Type B pancreatic cell (in vitro differentiated cells): ENCODE data around the gene NFE2L1. TPM values are rescaled to one million over a fixed set of nuclear protein-coding genes. Genes with fewer than 3 reads are reported as not detected.
"Not testable (repeated sequence)": the region's sequence is repeated elsewhere in the genome, so short reads cannot be mapped to it uniquely, and the experiment has no call there.

ENCODE experiments used
- DNase-seq: peaks from one replicate; pipeline ENCODE4 v3.0.0; 2021; ENCODE audit warnings: mixed read lengths; ENCODE audit not compliant: unreplicated experiment; ENCODE audit errors: extremely low spot score
- H3K27ac Mint-ChIP-seq: 2 replicates; pipeline ENCODE4 v1.8.0; 2021; ENCODE audit warnings: mild to moderate bottlenecking, mixed read lengths
- H3K27me3 Mint-ChIP-seq: 2 replicates; pipeline ENCODE4 v1.8.0; 2021; ENCODE audit warnings: mixed read lengths
- H3K36me3 Mint-ChIP-seq: 2 replicates; pipeline ENCODE4 v1.8.0; 2021; ENCODE audit warnings: mixed read lengths
- H3K4me1 Mint-ChIP-seq: one replicate; pipeline ENCODE4 v1.8.0; 2021; ENCODE audit warnings: mixed read lengths; ENCODE audit not compliant: unreplicated experiment
- H3K4me3 Mint-ChIP-seq: 2 replicates; pipeline ENCODE4 v1.8.0; 2021; ENCODE audit warnings: mild to moderate bottlenecking, mixed read lengths
- H3K9me3 Mint-ChIP-seq: 2 replicates; pipeline ENCODE4 v1.8.0; 2021; ENCODE audit warnings: mixed read lengths
- total RNA-seq: library from RNA; stranded (reverse); gene quantifications from 2 replicates; pipeline ENCODE4 v1.2.1, GENCODE V29; 2021; ENCODE audit warnings: low replicate concordance
- TF ChIP-seq, protein P1 (sequence below): fragments of 200-600 bp; sonication (generic); conservative IDR thresholded peaks from 2 replicates; pipeline ENCODE4 v1.5.0; 2021; ENCODE audit warnings: antibody characterized with exemption, mild to moderate bottlenecking

The NFE2L1 gene
- total RNA-seq, 1 donor from 2014 or later: 99.1 TPM

DNA sequence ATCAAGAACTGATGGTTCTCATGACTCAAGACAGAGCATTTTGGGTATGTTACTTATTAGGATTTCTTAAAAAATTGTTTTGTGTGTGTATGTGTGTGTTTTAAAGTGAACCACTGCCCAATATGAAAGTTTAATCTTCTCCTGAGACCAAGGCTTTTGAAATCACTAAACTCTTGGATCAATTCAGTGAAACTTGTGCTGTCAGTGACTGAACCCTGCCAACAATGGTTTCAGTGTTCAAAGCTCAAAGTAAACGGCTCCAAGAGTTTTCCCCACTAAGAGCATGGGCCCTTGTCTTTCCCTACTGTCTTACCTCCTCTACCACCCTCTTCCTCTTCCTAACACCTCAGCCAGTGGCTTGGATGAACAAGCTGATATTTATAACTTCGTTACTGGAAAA, 22.0 kb downstream of the NFE2L1 start:
- TF ChIP-seq, protein P1, sequence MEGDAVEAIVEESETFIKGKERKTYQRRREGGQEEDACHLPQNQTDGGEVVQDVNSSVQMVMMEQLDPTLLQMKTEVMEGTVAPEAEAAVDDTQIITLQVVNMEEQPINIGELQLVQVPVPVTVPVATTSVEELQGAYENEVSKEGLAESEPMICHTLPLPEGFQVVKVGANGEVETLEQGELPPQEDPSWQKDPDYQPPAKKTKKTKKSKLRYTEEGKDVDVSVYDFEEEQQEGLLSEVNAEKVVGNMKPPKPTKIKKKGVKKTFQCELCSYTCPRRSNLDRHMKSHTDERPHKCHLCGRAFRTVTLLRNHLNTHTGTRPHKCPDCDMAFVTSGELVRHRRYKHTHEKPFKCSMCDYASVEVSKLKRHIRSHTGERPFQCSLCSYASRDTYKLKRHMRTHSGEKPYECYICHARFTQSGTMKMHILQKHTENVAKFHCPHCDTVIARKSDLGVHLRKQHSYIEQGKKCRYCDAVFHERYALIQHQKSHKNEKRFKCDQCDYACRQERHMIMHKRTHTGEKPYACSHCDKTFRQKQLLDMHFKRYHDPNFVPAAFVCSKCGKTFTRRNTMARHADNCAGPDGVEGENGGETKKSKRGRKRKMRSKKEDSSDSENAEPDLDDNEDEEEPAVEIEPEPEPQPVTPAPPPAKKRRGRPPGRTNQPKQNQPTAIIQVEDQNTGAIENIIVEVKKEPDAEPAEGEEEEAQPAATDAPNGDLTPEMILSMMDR: no peak
- Mint-ChIP-seq H3K4me1 (peaks cover 3% of the 10 kb centered on the region), H3K36me3 (peaks cover 27% of the 10 kb centered on the region), H3K4me3 (no peak overlapping the region), H3K9me3 (no peaks in the 10 kb centered on the region), H3K27ac (no peak overlapping the region), H3K27me3 (no peaks in the 10 kb centered on the region)
- no peak for DNase-seq

DNA sequence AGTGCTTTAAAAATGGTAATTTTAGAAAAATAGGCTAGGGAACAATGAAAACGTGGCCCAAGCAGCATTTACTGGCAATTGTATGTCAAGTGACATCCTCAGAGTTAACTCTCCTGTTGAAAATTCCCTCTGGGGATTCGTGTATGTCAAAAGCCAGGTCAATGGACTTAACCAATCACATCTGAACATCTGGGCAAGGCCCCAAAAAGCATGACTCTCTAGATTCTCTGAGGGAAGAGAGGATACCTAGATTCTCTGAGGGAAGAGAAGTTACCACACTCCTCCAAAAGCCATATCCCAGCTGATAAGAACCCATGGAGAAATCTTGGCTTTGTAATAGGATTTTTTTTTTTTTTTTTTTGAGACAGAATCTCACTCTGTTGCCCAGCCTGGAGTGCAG, 23.5 kb downstream of the NFE2L1 start:
- Mint-ChIP-seq H3K9me3 (no peaks in the 10 kb centered on the region), H3K27me3 (no peaks in the 10 kb centered on the region), H3K27ac (no peak overlapping the region), H3K4me3 (no peak overlapping the region), H3K4me1 (peaks cover 3% of the 10 kb centered on the region), H3K36me3 (peaks cover 33% of the 10 kb centered on the region)
- no peak for DNase-seq
- TF ChIP-seq, protein P1: no peak

DNA sequence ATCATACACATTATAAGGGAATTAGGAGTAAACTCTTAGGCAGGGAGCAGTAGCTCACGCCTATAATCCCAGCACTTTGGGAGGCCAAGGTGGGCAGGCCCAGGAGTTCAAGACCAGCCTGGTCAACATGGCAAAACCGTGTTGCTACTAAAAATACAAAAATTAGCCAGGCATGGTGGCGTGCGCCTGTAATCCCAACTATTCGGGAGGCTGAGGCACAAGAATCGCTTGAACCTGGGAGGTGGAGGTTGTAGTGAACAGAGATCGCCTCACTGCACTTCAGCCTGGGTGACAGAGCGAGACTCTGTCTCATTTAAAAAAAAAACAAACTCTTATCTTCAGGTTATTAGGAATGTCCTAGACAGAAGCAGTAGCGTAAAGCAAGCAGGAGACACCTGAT, 24.7 kb downstream of the NFE2L1 start:
- H3K36me3 Mint-ChIP-seq: peaks cover 28% of the 10 kb centered on the region
- H3K4me1 Mint-ChIP-seq, H3K27me3 Mint-ChIP-seq, H3K9me3 Mint-ChIP-seq, DNase-seq, H3K27ac Mint-ChIP-seq, H3K4me3 Mint-ChIP-seq: not testable (repeated sequence)

DNA sequence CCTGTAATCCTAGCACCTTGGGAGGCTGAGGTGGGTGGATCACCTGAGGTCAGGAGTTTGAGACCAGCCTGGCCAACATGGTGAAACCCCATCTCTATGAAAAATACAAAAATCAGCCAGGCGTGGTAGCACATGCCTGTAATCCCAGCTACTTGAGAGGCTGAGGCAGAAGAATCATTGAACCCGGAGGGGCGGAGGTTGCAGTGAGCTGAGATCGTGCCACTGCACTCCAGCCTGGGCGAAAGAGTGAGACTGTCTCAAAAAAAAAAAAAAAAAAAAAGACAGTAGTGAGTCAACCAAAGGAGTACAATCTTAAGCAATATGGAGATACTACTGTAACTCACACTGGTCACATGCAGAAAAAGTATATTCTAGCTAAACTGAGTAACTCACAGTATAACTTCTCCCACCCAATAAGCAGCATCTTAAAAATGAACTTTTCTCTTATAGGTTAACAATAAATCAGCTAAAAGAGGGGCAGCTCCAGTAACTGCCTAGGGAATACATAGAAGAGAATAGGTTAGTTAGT, 25.5 kb downstream of the NFE2L1 start:
- not testable (repeated sequence) for H3K27me3 Mint-ChIP-seq, H3K27ac Mint-ChIP-seq, H3K4me1 Mint-ChIP-seq, H3K9me3 Mint-ChIP-seq, DNase-seq, H3K4me3 Mint-ChIP-seq
- H3K36me3 Mint-ChIP-seq: peaks cover 23% of the 10 kb centered on the region

DNA sequence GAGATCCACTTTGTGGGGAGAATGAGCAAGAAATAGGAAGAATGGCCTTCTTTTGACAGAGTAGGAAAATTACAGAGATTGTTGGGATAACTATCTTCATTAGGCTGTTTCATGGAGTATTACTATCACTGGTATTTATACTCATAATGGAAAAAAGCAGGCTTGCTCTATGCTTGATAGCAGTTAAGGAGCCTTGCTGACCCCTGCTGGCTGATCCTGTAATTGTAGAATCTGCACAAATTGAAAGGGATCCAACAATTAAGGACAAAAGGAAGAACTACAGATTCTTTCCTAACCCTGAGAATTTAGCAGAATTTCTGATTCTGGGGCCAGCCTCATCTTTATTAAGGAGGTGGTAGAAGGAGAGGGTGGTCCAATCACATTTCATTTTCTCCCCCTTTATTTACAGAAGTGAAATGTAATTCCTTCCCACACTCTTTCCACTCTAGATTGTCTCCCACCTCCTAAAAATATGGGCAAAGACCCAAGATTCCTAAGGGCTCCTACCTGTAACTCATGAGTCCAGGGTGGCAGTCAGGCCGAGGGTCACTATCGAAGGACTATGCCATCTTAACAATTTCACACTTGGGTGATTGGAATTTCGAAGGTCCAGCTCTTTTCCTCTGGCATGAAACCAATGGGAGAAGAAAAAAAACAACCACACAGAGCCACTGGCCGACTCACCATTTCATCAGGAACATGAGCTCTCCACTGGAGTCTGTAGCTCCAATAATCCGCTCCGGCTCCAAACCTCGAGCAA, 26.3 kb downstream of the NFE2L1 start:
- Mint-ChIP-seq H3K4me1 (peaks cover 3% of the 10 kb centered on the region), H3K27ac (no peak overlapping the region), H3K36me3 (peaks cover 21% of the 10 kb centered on the region), H3K9me3 (no peaks in the 10 kb centered on the region), H3K27me3 (no peaks in the 10 kb centered on the region), H3K4me3 (no peak overlapping the region)
- TF ChIP-seq, protein P1: peak; percentile 85
- DNase-seq: no peak

DNA sequence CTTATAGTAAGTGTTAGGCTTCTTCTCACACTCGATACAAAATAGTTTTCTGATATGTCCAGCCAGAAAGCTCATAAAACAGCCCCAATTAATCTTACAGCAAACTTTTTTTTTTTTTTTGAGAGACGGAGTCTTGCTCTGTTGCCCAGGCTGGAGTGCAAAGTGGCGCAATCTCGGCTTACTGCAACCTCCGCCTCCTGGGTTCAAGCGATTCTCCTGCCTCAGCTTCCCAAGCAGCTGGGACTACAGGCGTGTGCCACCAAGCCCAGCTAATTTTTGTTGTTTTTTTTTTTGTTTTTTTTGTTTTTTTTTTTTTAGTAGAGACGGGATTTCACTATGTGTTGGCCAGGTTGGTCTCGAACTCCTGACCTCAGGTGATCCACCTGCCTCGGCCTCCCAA, 29.0 kb downstream of the NFE2L1 start:
- H3K4me3 Mint-ChIP-seq, H3K9me3 Mint-ChIP-seq, H3K27ac Mint-ChIP-seq, H3K27me3 Mint-ChIP-seq, H3K4me1 Mint-ChIP-seq, DNase-seq: not testable (repeated sequence)
- H3K36me3 Mint-ChIP-seq: peaks cover 16% of the 10 kb centered on the region

DNA sequence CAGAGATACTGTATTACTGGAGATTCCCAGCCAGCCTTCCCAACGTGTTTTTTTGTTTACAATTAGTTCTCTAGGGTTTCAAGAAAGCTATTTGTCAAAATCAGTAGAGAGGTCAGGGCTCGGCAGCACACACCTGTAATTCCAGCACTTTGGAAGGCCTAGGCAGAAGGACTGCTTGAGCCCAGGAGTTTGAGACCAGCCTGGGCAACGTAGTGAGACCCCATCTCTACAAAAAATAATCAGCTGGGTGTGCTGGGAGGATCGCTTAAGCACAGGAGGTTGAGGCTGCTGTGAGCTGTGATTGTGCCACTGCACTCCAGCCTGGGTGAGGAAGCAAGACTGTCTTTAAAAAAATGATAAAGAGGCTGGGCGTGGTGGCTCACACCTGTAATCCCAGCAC, 33.7 kb downstream of the NFE2L1 start:
- Mint-ChIP-seq H3K4me1 (peaks cover 9% of the 10 kb centered on the region), H3K36me3 (no peaks in the 10 kb centered on the region), H3K4me3 (no peak overlapping the region), H3K27me3 (no peaks in the 10 kb centered on the region), H3K27ac (no peak overlapping the region), H3K9me3 (no peaks in the 10 kb centered on the region)
- TF ChIP-seq, protein P1: no peak
- DNase-seq: no peak
